GM23248 (cell line): Measurements from ENCODE around the gene TRIO. TPM values are rescaled to one million over a fixed set of nuclear protein-coding genes. Genes with fewer than 3 reads are reported as not detected.

Experiments
- DNase-seq: peaks from one replicate; pipeline ENCODE4 v3.0.0-alpha.2; 2015
- H2AFZ ChIP-seq: fragments of 200-600 bp; sonication (generic); 2 replicates; pipeline ENCODE4 v1.6.1; 2016; ENCODE audit warnings: antibody characterized with exemption
- H3F3A ChIP-seq: fragments of 200-600 bp; sonication (generic); 2 replicates; pipeline ENCODE4 v1.6.1; 2016; ENCODE audit warnings: mild to moderate bottlenecking, antibody characterized with exemption, mixed run types; ENCODE audit not compliant: insufficient read depth
- H3K27ac ChIP-seq: fragments of 200-600 bp; sonication (generic); 2 replicates; pipeline ENCODE4 v1.5.1; 2016; ENCODE audit warnings: mild to moderate bottlenecking
- H3K27me3 ChIP-seq: fragments of 200-600 bp; sonication (generic); replicated peaks from 2 replicates; pipeline ENCODE4 v1.6.1; 2016; ENCODE audit warnings: mild to moderate bottlenecking; ENCODE audit not compliant: insufficient read depth
- H3K36me3 ChIP-seq: fragments of 200-600 bp; sonication (generic); 2 replicates; pipeline ENCODE4 v1.6.1; 2016; ENCODE audit warnings: low read depth, mild to moderate bottlenecking
- H3K4me1 ChIP-seq: fragments of 200-600 bp; sonication (generic); 2 replicates; pipeline ENCODE4 v1.6.1; 2016; ENCODE audit warnings: mild to moderate bottlenecking; ENCODE audit not compliant: insufficient read depth
- H3K4me2 ChIP-seq: fragments of 200-600 bp; sonication (generic); one replicate; pipeline ENCODE4 v1.6.1; 2016; ENCODE audit warnings: mild to moderate bottlenecking; ENCODE audit not compliant: unreplicated experiment
- H3K4me3 ChIP-seq: fragments of 200-600 bp; sonication (generic); 2 replicates; pipeline ENCODE4 v1.5.1; 2016; ENCODE audit warnings: mild to moderate bottlenecking
- H3K79me2 ChIP-seq: fragments of 200-600 bp; sonication (generic); 2 replicates; pipeline ENCODE4 v1.6.1; 2016; ENCODE audit warnings: mild to moderate bottlenecking; ENCODE audit not compliant: insufficient read depth
- H3K9ac ChIP-seq: fragments of 200-600 bp; sonication (generic); 2 replicates; pipeline ENCODE4 v1.6.1; 2016; ENCODE audit warnings: mild to moderate bottlenecking
- H3K9me2 ChIP-seq: fragments of 200-600 bp; sonication (generic); 2 replicates; pipeline ENCODE4 v1.6.1; 2016; ENCODE audit warnings: mixed run types, mild to moderate bottlenecking, moderate library complexity; ENCODE audit not compliant: insufficient read depth
- H3K9me3 ChIP-seq: fragments of 200-600 bp; sonication (generic); one replicate; pipeline ENCODE4 v1.6.1; 2017; ENCODE audit warnings: low read depth
- H4K20me1 ChIP-seq: fragments of 200-600 bp; sonication (generic); 2 replicates; pipeline ENCODE4 v1.6.0; 2016; ENCODE audit not compliant: insufficient read depth
- EZH2 ChIP-seq: fragments of 200-600 bp; sonication (generic); IDR thresholded peaks from 2 replicates; pipeline ENCODE4 v1.6.1; 2018; ENCODE audit warnings: antibody characterized with exemption, mild to moderate bottlenecking; ENCODE audit not compliant: insufficient read depth, poor library complexity, severe bottlenecking
- EZH2phosphoT487 ChIP-seq: fragments of 200-600 bp; sonication (generic); IDR thresholded peaks from 2 replicates; pipeline ENCODE4 v1.6.1; 2018; ENCODE audit warnings: antibody characterized with exemption, moderate library complexity, mild to moderate bottlenecking, low read depth; ENCODE audit not compliant: insufficient read depth
- WGBS, 2 experiments: methylation state at CpG; one replicate each; pipeline ENCODE4 v1.1.6; 2015 to 2017; ENCODE audit warnings: low lambda C conversion rate in 2 of 2, low coverage in 1 of 2; ENCODE audit errors: missing lambda C conversion rate in 2 of 2; 5-methylcytosine and 5-hydroxymethylcytosine counted together
- in situ Hi-C: fragments of 300-500 bp; cut with MboI; formaldehyde crosslinking; loops from 2 replicates; pipeline ENCODE4 v1.15.0; 2020
- polyA plus RNA-seq: library from polyadenylated mRNA; unstranded; fragments of >200 nt; fragmentation: Nextera tagmentation; extraction: Ambion mirVana; gene quantifications from 2 replicates; pipeline ENCODE4 v1.2.1, GENCODE V29; 2016
- total RNA-seq: library from RNA; depleted of rRNA; stranded (reverse); fragments of >200 nt; shearing (Covaris generic); gene quantifications from 2 replicates; pipeline ENCODE4 v1.2.3, GENCODE V29; 2014

Gene TRIO
- total and polyA plus RNA-seq, 2 experiments from 2014 or later: 28.1 to 198 TPM

GRCh38 chr5:14292766-14293658 is 149.9 kb downstream of the TRIO start:
- 97% methylated on average over 12 of the region's 12 CpGs for WGBS, 2 experiments
- no peaks in the 10 kb centered on the region for H4K20me1 ChIP-seq
- peaks cover 100% of the 10 kb centered on the region for H3K79me2 ChIP-seq

GRCh38 chr5:14295610-14296009 is 152.5 kb downstream of the TRIO start:
- H3K9me3 ChIP-seq: no peaks in the 10 kb centered on the region
- H4K20me1 ChIP-seq: no peaks in the 10 kb centered on the region; the same call in 1 of the 2 replicates
- TF ChIP-seq EZH2 (no peak), EZH2phosphoT487 (no peak)
- peaks cover 37% of the 10 kb centered on the region for H3K4me1 ChIP-seq
- no peak overlapping the region for H2AFZ ChIP-seq
- peaks cover 100% of the 10 kb centered on the region for H3K79me2 ChIP-seq
- peaks cover 93% of the 10 kb centered on the region for H3F3A ChIP-seq
- 25 to 32% methylated on average over 5 of the region's 5 CpGs for WGBS, 2 experiments
- no peak overlapping the region for H3K4me2 ChIP-seq
- H3K27ac ChIP-seq: peak overlapping the region; percentile 40
- no peaks in the 10 kb centered on the region for H3K27me3 ChIP-seq
- 0 out of 2 replicates have a peak overlapping the region, but pooled peaks have one; percentile 1 for H3K9ac ChIP-seq
- H3K36me3 ChIP-seq: peaks cover 75% of the 10 kb centered on the region
- H3K4me3 ChIP-seq: no peak overlapping the region
- H3K9me2 ChIP-seq: no peaks in the 10 kb centered on the region
- DNase-seq: no peak
- in situ Hi-C loops: no loop called here

More at GRCh38 chr5:14292766-14293658, 149.9 kb downstream of the TRIO start:
- TF ChIP-seq EZH2phosphoT487 (no peak), EZH2 (no peak)
- in situ Hi-C loops: no loop called here
- Histone ChIP-seq H3K27ac (no peak overlapping the region), H3K4me2 (no peak overlapping the region), H3K36me3 (peaks cover 68% of the 10 kb centered on the region), H3K4me1 (peaks cover 24% of the 10 kb centered on the region), H3F3A (peaks cover 87% of the 10 kb centered on the region), H3K27me3 (no peaks in the 10 kb centered on the region), H2AFZ (no peak overlapping the region), H3K9me2 (no peaks in the 10 kb centered on the region), H3K9ac (no peak overlapping the region), H3K4me3 (no peak overlapping the region), H3K9me3 (no peaks in the 10 kb centered on the region)
- no peak for DNase-seq

- Histone ChIP-seq H3K9ac (peak overlapping the region; percentile 38; the same call in 1 of the 2 replicates), H2AFZ (no peak overlapping the region), H3K9me2 (no peaks in the 10 kb centered on the region), H3K4me1 (peaks cover 37% of the 10 kb centered on the region), H3K27ac (peak overlapping the region; percentile 40), H4K20me1 (no peaks in the 10 kb centered on the region; the same call in 1 of the 2 replicates), H3K27me3 (no peaks in the 10 kb centered on the region), H3K79me2 (peaks cover 100% of the 10 kb centered on the region), H3K36me3 (peaks cover 70% of the 10 kb centered on the region), H3K4me2 (peak overlapping the region; percentile 8), H3K9me3 (no peaks in the 10 kb centered on the region), H3F3A (peaks cover 94% of the 10 kb centered on the region), H3K4me3 (no peak overlapping the region)
- peak; percentile 63 for DNase-seq
- in situ Hi-C loops: no loop called here
- 74 to 76% methylated on average over 14 of the region's 14 CpGs for WGBS, 2 experiments
- TF ChIP-seq EZH2: no peak
Measured at GRCh38 chr5:14296533-14297331, 153.6 kb downstream of the TRIO start.

- H3K27ac ChIP-seq: peak overlapping the region; percentile 50
- H3K27me3 ChIP-seq: no peaks in the 10 kb centered on the region
- H3K4me1 ChIP-seq: peaks cover 37% of the 10 kb centered on the region
- no peak overlapping the region for H2AFZ ChIP-seq
- H3F3A ChIP-seq: peaks cover 94% of the 10 kb centered on the region
- TF ChIP-seq EZH2phosphoT487 (no peak), EZH2 (no peak)
- no peak overlapping the region for H3K4me3 ChIP-seq
- no peak overlapping the region for H3K9ac ChIP-seq
- no peaks in the 10 kb centered on the region for H3K9me2 ChIP-seq
- no peaks in the 10 kb centered on the region for H3K9me3 ChIP-seq
- in situ Hi-C loops: no loop called here
- peaks cover 100% of the 10 kb centered on the region for H3K79me2 ChIP-seq
- no peak for DNase-seq
- H3K36me3 ChIP-seq: peaks cover 67% of the 10 kb centered on the region
- 92 to 93% methylated on average over 9 of the region's 9 CpGs for WGBS, 2 experiments
- H3K4me2 ChIP-seq: no peak overlapping the region
- H4K20me1 ChIP-seq: no peaks in the 10 kb centered on the region; the same call in 1 of the 2 replicates
Measured at GRCh38 chr5:14297697-14298096, 154.6 kb downstream of the TRIO start.
